Parathyroid adenoma (tissue), 2 donors: ENCODE data around the gene EEF1E1.

ENCODE experiments used
- H2AFZ ChIP-seq: fragments of 300-600 bp; sonication (generic); one replicate; pipeline ENCODE4 v1.7.0; 2017; ENCODE audit warnings: antibody characterized with exemption, mild to moderate bottlenecking
- H3K27ac ChIP-seq: fragments of 300-600 bp; sonication (generic); one replicate; pipeline ENCODE4 v1.7.0; 2017
- H3K27me3 ChIP-seq: fragments of 300-600 bp; sonication (generic); one replicate; pipeline ENCODE4 v1.7.0; 2017; ENCODE audit warnings: low read length; ENCODE audit not compliant: control insufficient read depth, insufficient read depth
- H3K36me3 ChIP-seq: fragments of 300-600 bp; sonication (generic); one replicate; pipeline ENCODE4 v1.7.0; 2017; ENCODE audit warnings: low read length; ENCODE audit not compliant: control insufficient read depth, insufficient read depth
- H3K4me1 ChIP-seq: fragments of 300-600 bp; sonication (generic); one replicate; pipeline ENCODE4 v1.7.0; 2017; ENCODE audit warnings: control low read depth
- H3K4me2 ChIP-seq: fragments of 300-600 bp; sonication (generic); one replicate; pipeline ENCODE4 v1.7.0; 2017; ENCODE audit warnings: low read length
- H3K4me3 ChIP-seq: fragments of 300-600 bp; sonication (generic); one replicate; pipeline ENCODE4 v1.7.0; 2017; ENCODE audit warnings: low read depth, low read length
- H3K79me2 ChIP-seq: fragments of 300-600 bp; sonication (generic); one replicate; pipeline ENCODE4 v1.7.0; 2017; ENCODE audit warnings: control low read depth
- H3K9ac ChIP-seq: fragments of 300-600 bp; sonication (generic); one replicate; pipeline ENCODE4 v1.7.0; 2017; ENCODE audit warnings: mild to moderate bottlenecking
- H3K9me3 ChIP-seq: fragments of 300-600 bp; sonication (generic); one replicate; pipeline ENCODE4 v1.7.0; 2017; ENCODE audit warnings: low read length; ENCODE audit not compliant: control insufficient read depth
- TF ChIP-seq, protein P1 (sequence below): fragments of 300-600 bp; sonication (generic); IDR thresholded peaks from one replicate; pipeline ENCODE4 v1.7.0; 2017; ENCODE audit warnings: antibody characterized with exemption, mild to moderate bottlenecking
- donor health status: primary hyperparathyroidism.

The EEF1E1 gene

DNA sequence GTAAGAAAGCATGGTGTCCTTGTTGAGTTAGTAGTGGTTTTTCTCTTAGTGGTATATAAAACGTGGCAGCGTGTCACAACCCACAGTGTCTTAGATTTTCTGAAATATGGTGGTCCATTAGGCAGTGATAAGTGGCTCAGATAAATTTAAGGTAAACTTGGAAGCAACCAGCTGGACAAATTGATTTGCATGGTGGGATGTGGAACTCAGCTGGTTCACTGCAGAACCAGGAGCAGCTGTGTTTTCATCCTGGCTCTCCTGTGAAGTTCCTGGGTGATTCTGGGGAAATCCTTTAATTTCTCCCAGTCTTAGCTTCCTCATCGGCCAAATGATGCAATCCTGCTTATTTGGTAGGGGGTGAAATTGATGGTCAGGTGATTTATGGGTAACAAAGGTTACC lies 32.9 kb upstream of the EEF1E1 start:
- Histone ChIP-seq H3K79me2 (no peaks in the 10 kb centered on the region), H2AFZ (no peak overlapping the region), H3K36me3 (no peaks in the 10 kb centered on the region), H3K4me2 (no peak overlapping the region), H3K9me3 (no peaks in the 10 kb centered on the region), H3K27me3 (no peaks in the 10 kb centered on the region), H3K4me1 (no peaks in the 10 kb centered on the region), H3K27ac (no peak overlapping the region), H3K4me3 (no peak overlapping the region), H3K9ac (no peak overlapping the region)
- TF ChIP-seq, protein P1, sequence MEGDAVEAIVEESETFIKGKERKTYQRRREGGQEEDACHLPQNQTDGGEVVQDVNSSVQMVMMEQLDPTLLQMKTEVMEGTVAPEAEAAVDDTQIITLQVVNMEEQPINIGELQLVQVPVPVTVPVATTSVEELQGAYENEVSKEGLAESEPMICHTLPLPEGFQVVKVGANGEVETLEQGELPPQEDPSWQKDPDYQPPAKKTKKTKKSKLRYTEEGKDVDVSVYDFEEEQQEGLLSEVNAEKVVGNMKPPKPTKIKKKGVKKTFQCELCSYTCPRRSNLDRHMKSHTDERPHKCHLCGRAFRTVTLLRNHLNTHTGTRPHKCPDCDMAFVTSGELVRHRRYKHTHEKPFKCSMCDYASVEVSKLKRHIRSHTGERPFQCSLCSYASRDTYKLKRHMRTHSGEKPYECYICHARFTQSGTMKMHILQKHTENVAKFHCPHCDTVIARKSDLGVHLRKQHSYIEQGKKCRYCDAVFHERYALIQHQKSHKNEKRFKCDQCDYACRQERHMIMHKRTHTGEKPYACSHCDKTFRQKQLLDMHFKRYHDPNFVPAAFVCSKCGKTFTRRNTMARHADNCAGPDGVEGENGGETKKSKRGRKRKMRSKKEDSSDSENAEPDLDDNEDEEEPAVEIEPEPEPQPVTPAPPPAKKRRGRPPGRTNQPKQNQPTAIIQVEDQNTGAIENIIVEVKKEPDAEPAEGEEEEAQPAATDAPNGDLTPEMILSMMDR = no peak

GRCh38 chr6:8132130-8132529 lies 29.8 kb upstream of the EEF1E1 start:
- H3K27ac ChIP-seq = no peak overlapping the region
- H3K9ac ChIP-seq = no peak overlapping the region
- TF ChIP-seq, protein P1 = no peak
- H3K4me3 ChIP-seq = no peak overlapping the region
- H3K4me1 ChIP-seq = no peaks in the 10 kb centered on the region
- H3K4me2 ChIP-seq = no peak overlapping the region
- no peaks in the 10 kb centered on the region for H3K9me3 ChIP-seq
- H3K79me2 ChIP-seq = no peaks in the 10 kb centered on the region
- no peaks in the 10 kb centered on the region for H3K36me3 ChIP-seq
- no peaks in the 10 kb centered on the region for H3K27me3 ChIP-seq
- H2AFZ ChIP-seq = no peak overlapping the region

- TF ChIP-seq, protein P1 = peak; percentile 59
Observed at GRCh38 chr6:8131265-8131897, 29.0 kb upstream of the EEF1E1 start.

DNA sequence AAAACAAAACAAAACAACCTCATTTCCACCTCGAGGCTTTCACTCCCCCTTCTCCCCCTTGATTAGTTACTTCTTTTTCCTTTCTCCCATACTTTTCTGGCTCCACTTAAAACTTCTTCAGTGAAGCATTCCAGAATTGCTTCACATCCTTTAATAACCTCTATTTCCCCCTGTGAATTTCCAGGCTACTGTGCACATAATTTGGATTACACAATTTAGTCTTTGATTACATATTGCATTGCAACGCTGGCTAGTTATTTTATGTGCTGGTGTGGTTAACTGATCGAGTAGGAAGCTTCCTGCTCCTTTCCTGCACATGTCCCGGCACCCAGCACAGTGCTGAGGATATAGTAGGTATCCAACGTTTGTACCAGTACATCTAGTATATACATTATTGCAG lies 28.1 kb upstream of the EEF1E1 start:
- no peaks in the 10 kb centered on the region for H3K9me3 ChIP-seq
- H3K79me2 ChIP-seq = no peaks in the 10 kb centered on the region
- TF ChIP-seq, protein P1 = no peak
- H3K4me2 ChIP-seq = no peak overlapping the region
- H3K27ac ChIP-seq = no peak overlapping the region
- H2AFZ ChIP-seq = no peak overlapping the region
- no peaks in the 10 kb centered on the region for H3K36me3 ChIP-seq
- no peak overlapping the region for H3K9ac ChIP-seq
- no peaks in the 10 kb centered on the region for H3K27me3 ChIP-seq
- no peak overlapping the region for H3K4me3 ChIP-seq
- no peaks in the 10 kb centered on the region for H3K4me1 ChIP-seq

More at GRCh38 chr6:8131265-8131897, 29.0 kb upstream of the EEF1E1 start:
- Histone ChIP-seq H3K27ac (no peak overlapping the region), H3K4me2 (no peak overlapping the region), H3K79me2 (no peaks in the 10 kb centered on the region), H3K9ac (no peak overlapping the region), H3K4me1 (no peaks in the 10 kb centered on the region), H3K9me3 (no peaks in the 10 kb centered on the region), H2AFZ (no peak overlapping the region), H3K27me3 (no peaks in the 10 kb centered on the region), H3K36me3 (no peaks in the 10 kb centered on the region), H3K4me3 (no peak overlapping the region)

DNA sequence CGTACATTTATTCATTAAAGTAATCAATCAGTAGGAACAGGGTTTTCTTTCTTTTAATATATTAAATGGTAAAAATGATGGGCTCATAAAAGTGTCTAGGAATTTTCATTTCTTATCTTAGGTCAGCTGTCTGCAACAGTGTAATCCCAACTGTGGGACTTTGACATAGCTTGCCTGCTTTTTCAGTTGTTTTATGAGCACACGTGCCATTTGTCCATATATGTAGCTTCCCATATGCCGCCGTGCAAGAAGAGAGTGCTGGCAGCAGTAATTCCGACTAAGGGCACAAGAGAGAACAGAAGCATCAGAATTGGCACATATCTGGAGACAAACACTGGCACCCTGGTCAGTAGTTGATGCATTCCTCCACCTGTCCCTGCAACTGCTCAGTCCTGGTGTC lies 20.9 kb upstream of the EEF1E1 start:
- TF ChIP-seq, protein P1 = no peak
- H2AFZ ChIP-seq = no peak overlapping the region
- H3K27me3 ChIP-seq = no peaks in the 10 kb centered on the region
- no peak overlapping the region for H3K27ac ChIP-seq
- no peak overlapping the region for H3K4me3 ChIP-seq
- H3K36me3 ChIP-seq = no peaks in the 10 kb centered on the region
- H3K9me3 ChIP-seq = no peaks in the 10 kb centered on the region
- no peaks in the 10 kb centered on the region for H3K4me1 ChIP-seq
- H3K79me2 ChIP-seq = no peaks in the 10 kb centered on the region
- no peak overlapping the region for H3K9ac ChIP-seq
- H3K4me2 ChIP-seq = no peak overlapping the region
